ENCODE results near the gene NR1H2.
"Not testable (repeated sequence)": the region's sequence is repeated elsewhere in the genome, so short reads cannot be mapped to it uniquely, and the experiment has no call there.

NR1H2 gene

GRCh38 chr19:50376166-50377050 lies at the start of gene NR1H2:
NR1H2 (plus strand) TSS chr19:50376457; CDS start chr19:50377606, 1,149 bp downstream.
- peak; percentile 88 to 90 for DNase-seq (ENCODE audit: low read depth in 2 of 2)

GRCh38 chr19:50327013-50327412 lies 49.2 kb upstream of the NR1H2 start:
- DNase-seq (ENCODE audit: low read depth in 2 of 2) = no peak

- DNase-seq (ENCODE audit: low read depth in 2 of 2) = no peak
These were observed 48.6 kb upstream of the NR1H2 start for GRCh38 chr19:50327461-50328223.

GRCh38 chr19:50328224-50328872 lies 47.9 kb upstream of the NR1H2 start:
- no peak for DNase-seq (ENCODE audit: low read depth in 2 of 2)

GRCh38 chr19:50328873-50329145 lies 47.4 kb upstream of the NR1H2 start:
- no peak for DNase-seq (ENCODE audit: low read depth in 2 of 2)

GRCh38 chr19:50329146-50329925 lies 46.9 kb upstream of the NR1H2 start, which contains the start of gene KCNC3:
KCNC3 (minus strand) TSS chr19:50329377; CDS start chr19:50329082, 295 bp downstream.
- DNase-seq (ENCODE audit: low read depth in 2 of 2) = peak; percentile 32 to 91

GRCh38 chr19:50329926-50330294 lies 46.3 kb upstream of the NR1H2 start:
- not testable (repeated sequence) for DNase-seq (ENCODE audit: low read depth in 2 of 2)

- DNase-seq (ENCODE audit: low read depth in 2 of 2) = peak; percentile 27 to 74
These were observed 45.7 kb upstream of the NR1H2 start for GRCh38 chr19:50330365-50331078.

- DNase-seq (ENCODE audit: low read depth in 2 of 2) = no peak
These were observed 44.9 kb upstream of the NR1H2 start for GRCh38 chr19:50331221-50331993.

GRCh38 chr19:50331994-50332243 lies 44.3 kb upstream of the NR1H2 start:
- no peak for DNase-seq (ENCODE audit: low read depth in 2 of 2)

GRCh38 chr19:50332244-50333038 lies 43.8 kb upstream of the NR1H2 start:
- no peak for DNase-seq (ENCODE audit: low read depth in 2 of 2)

- DNase-seq (ENCODE audit: low read depth in 2 of 2) = peak; percentile 59 to 81
These were observed 43.0 kb upstream of the NR1H2 start for GRCh38 chr19:50333235-50333736.

GRCh38 chr19:50333737-50334617 lies 42.3 kb upstream of the NR1H2 start:
- DNase-seq (ENCODE audit: low read depth in 2 of 2) = peak; percentile 66 to 75

GRCh38 chr19:50334741-50335421 lies 41.4 kb upstream of the NR1H2 start:
- no peak for DNase-seq (ENCODE audit: low read depth in 2 of 2)

GRCh38 chr19:50337031-50337430 lies 39.2 kb upstream of the NR1H2 start:
- not testable (repeated sequence) for DNase-seq (ENCODE audit: low read depth in 2 of 2)

GRCh38 chr19:50340331-50340730 lies 35.9 kb upstream of the NR1H2 start:
- DNase-seq (ENCODE audit: low read depth in 2 of 2) = no peak

- DNase-seq (ENCODE audit: low read depth in 2 of 2) = no peak
These were observed 35.1 kb upstream of the NR1H2 start for GRCh38 chr19:50341091-50341564.

All from stimulated activated CD8-positive, alpha-beta memory T cell treated with anti-CD3 and anti-CD28 coated beads, Interleukin-2, amount 100 ng/mL, for 1 hour (primary cell).